Gastrocnemius medialis (tissue), 4 donors: Measurements from ENCODE around the gene TMA7. TPM values are rescaled to one million over a fixed set of nuclear protein-coding genes. Genes with fewer than 3 reads are reported as not detected.

ENCODE experiments used
- ATAC-seq, 2 donors: fragments of 150-250 bp; one replicate each; pipeline ENCODE4 v1.9.1; 2016
- DNase-seq, 2 donors: peaks; one replicate each; pipeline ENCODE4 v3.0.0-alpha.2; 2019
- H3K27ac ChIP-seq, 4 donors: fragments of 200-600 bp; sonication (generic); 1 replicate in 1 of 4; 2 replicates in 3 of 4; pipeline ENCODE4 v1.5.1; 2016 to 2018; ENCODE audit warnings: mild to moderate bottlenecking in 2 of 4, moderate library complexity in 1 of 4
- H3K27me3 ChIP-seq, 3 donors: fragments of 200-600 bp; sonication (generic) in 2 of 3; 1 replicate in 1 of 3; 2 replicates in 2 of 3; pipeline versions ENCODE4 v1.5.1 to v1.6.0; 2016 to 2019; ENCODE audit warnings: mild to moderate bottlenecking in 1 of 3, moderate library complexity in 1 of 3
- H3K36me3 ChIP-seq, 2 donors: fragments of 200-600 bp; sonication (generic) in 1 of 2; one replicate each; pipeline ENCODE4 v1.5.1; 2017 to 2018
- H3K4me1 ChIP-seq, 2 donors: fragments of 200-600 bp; sonication (generic) in 1 of 2; one replicate each; pipeline ENCODE4 v1.5.1; 2016 to 2017; ENCODE audit warnings: mild to moderate bottlenecking in 2 of 2
- H3K4me3 ChIP-seq, 4 donors: fragments of 200-600 bp; sonication (generic) in 3 of 4; 1 replicate in 1 of 4; 2 replicates in 3 of 4; pipeline ENCODE4 v1.5.1; 2016 to 2019; ENCODE audit warnings: mild to moderate bottlenecking in 2 of 4
- H3K9me3 ChIP-seq, 3 donors: fragments of 200-600 bp; sonication (generic) in 2 of 3; 1 replicate in 1 of 3; 2 replicates in 2 of 3; pipeline ENCODE4 v1.5.1; 2016 to 2019
- CTCF ChIP-seq, 5 experiments: fragments of 450-650 bp in 3 of 5; fragments of 200-600 bp in 2 of 5; sonication (generic) in 2 of 5; IDR thresholded peaks in 4 of 5; conservative IDR thresholded peaks in 1 of 5; 1 replicate in 4 of 5; 2 replicates in 1 of 5; pipeline ENCODE4 v1.5.1; 2016 to 2019; ENCODE audit warnings: antibody characterized with exemption in 5 of 5, mild to moderate bottlenecking in 3 of 5, moderate library complexity in 3 of 5
- POLR2A ChIP-seq, 2 donors: fragments of 450-650 bp; IDR thresholded peaks; one replicate each; pipeline ENCODE4 v1.6.1; 2017; ENCODE audit warnings: antibody characterized with exemption in 2 of 2, mild to moderate bottlenecking in 2 of 2, moderate library complexity in 2 of 2
- in situ Hi-C, 4 donors: fragments of 200-750 bp; cut with MboI; loops; one replicate each; pipeline versions ENCODE4 v1.15.0 to v1.8.0; 2017; ENCODE audit warnings: low sequenced_read_pairs in 4 of 4
- intact Hi-C: fragments of 100-400 bp; cut with DNase I; formaldehyde crosslinking; loops from one replicate; pipeline ENCODE4 v1.15.1; 2023; ENCODE audit warnings: low total_unique reads
- total RNA-seq, 4 donors: library from RNA; depleted of rRNA; stranded (reverse); fragments of >200 nt; gene quantifications; one replicate each; pipeline versions ENCODE4 v1.1.0 to v1.2.3, GENCODE V29; 2016

TMA7 gene
- total RNA-seq, 4 donors from 2014 or later = 202 to 353 (median 294) TPM

DNA sequence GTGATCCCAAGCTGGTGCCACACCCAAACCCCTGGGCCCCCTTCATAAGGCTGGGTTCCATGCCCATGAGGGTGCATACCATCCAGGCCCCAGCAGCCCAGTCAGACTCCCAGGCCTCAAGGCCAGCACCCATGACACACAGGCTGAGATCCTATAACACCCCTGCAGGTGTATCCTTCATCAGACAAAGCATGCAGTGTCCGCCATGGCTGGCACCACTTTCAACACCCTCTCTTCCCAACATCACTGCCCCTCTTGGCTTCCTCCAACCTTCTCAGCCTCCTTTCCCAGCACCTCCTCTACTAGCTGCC, 3.6 kb upstream of the TMA7 start:
- H3K27ac ChIP-seq = no peak overlapping the region
- no peaks in the 10 kb centered on the region for H3K9me3 ChIP-seq
- no peak overlapping the region for H3K4me3 ChIP-seq
- intact Hi-C loops = loop anchor here (1.0 to 5.0 kb wide), 3 partner anchors 35 to 204 kb away; no protein-coding TSS in a partner anchor
- H3K4me1 ChIP-seq = peaks cover 14 to 16% of the 10 kb centered on the region in 2 donors
- ATAC-seq (no peak), DNase-seq (no peak)
- in situ Hi-C loops = loop anchor here (5.0 to 10.0 kb wide), 4 partner anchors 34 to 164 kb away; no protein-coding TSS in a partner anchor
- no peaks in the 10 kb centered on the region for H3K27me3 ChIP-seq
- peaks cover 0 to 2% of the 10 kb centered on the region in 2 donors for H3K36me3 ChIP-seq
- TF ChIP-seq POLR2A (IDR thresholded peaks at IDR 0.05) (no peak), CTCF (IDR thresholded peaks at IDR 0.05 in 4 of 5, conservative IDR thresholded peaks at IDR 0.05 in 1 of 5) (no peak)

DNA sequence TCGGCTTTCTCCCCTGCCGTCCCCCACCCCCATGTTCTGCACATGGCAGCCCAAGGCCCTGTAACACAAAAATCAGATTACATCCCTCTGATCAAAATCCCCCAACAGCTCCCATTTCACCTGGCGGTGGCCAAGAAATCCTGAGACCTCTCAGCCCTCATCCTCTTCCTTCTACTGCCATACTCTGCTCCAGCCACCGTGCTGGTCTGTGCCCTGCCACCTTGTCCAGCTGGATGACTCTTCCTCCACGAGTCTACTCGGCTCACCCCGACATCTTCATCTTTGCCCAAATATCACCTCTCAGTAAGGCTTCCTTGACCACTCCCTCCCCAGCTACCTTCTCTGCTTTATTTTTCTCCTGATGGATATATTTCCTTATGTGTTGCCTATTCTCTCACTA, 3.2 kb upstream of the TMA7 start:
- in situ Hi-C loops (loop anchor here (5.0 to 10.0 kb wide), 4 partner anchors 35 to 165 kb away; no protein-coding TSS in a partner anchor), intact Hi-C loops (loop anchor here (1.0 to 5.0 kb wide), 3 partner anchors 36 to 205 kb away; no protein-coding TSS in a partner anchor)
- no peak overlapping the region for H3K27ac ChIP-seq
- peaks cover 0 to 6% of the 10 kb centered on the region in 2 donors for H3K36me3 ChIP-seq
- TF ChIP-seq CTCF (IDR thresholded peaks at IDR 0.05 in 4 of 5, conservative IDR thresholded peaks at IDR 0.05 in 1 of 5) = no peak
- TF ChIP-seq POLR2A (IDR thresholded peaks at IDR 0.05) = no peak
- DNase-seq = no peak
- ATAC-seq = no peak
- H3K4me1 ChIP-seq = peaks cover 18 to 21% of the 10 kb centered on the region in 2 donors
- H3K27me3 ChIP-seq = no peaks in the 10 kb centered on the region
- no peak overlapping the region for H3K4me3 ChIP-seq
- H3K9me3 ChIP-seq = no peaks in the 10 kb centered on the region

- in situ Hi-C loops (loop anchor here (5.0 to 10.0 kb wide), 4 partner anchors 36 to 166 kb away; no protein-coding TSS in a partner anchor), intact Hi-C loops (loop anchor here (5.0 kb wide), 1 partner anchor 206 kb away; no protein-coding TSS in a partner anchor)
- Histone ChIP-seq H3K4me1 (peaks cover 21 to 24% of the 10 kb centered on the region in 2 donors), H3K36me3 (peaks cover 0 to 9% of the 10 kb centered on the region in 2 donors), H3K27ac (no peak overlapping the region), H3K4me3 (no peak overlapping the region), H3K27me3 (no peaks in the 10 kb centered on the region), H3K9me3 (no peaks in the 10 kb centered on the region)
- TF ChIP-seq POLR2A (IDR thresholded peaks at IDR 0.05) (no peak), CTCF (IDR thresholded peaks at IDR 0.05 in 4 of 5, conservative IDR thresholded peaks at IDR 0.05 in 1 of 5) (no peak)
- no peak for ATAC-seq
- no peak for DNase-seq
These were observed 2.2 kb upstream of the TMA7 start for GRCh38 chr3:48437812-48438211.

DNA sequence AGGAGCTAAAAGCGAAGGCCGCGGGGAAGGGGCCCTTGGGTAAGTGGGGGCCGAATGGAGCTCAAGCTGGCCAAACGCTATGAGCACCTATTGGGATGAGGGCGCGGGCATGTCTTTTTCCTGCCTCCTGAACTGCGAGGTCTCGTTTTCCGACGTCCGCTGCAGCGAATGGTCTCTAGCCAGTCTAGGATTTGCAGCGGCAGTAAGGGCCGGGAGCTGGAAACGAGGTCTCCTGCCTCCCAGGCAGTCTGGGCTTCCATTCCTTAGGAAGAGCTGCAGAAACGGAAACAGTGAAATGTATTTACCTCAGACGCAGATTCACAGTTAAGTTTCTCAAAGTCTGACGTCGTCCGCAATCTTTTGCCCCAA, 517 bp downstream of the TMA7 start:
- DNase-seq (no peak), ATAC-seq (peak in 1 of 2 donors; percentile 12)
- H3K4me1 ChIP-seq = peaks cover 23 to 24% of the 10 kb centered on the region in 2 donors
- H3K36me3 ChIP-seq = peaks cover 0 to 26% of the 10 kb centered on the region in 2 donors
- no peaks in the 10 kb centered on the region for H3K9me3 ChIP-seq
- TF ChIP-seq POLR2A (IDR thresholded peaks at IDR 0.05) (no peak), CTCF (IDR thresholded peaks at IDR 0.05 in 4 of 5, conservative IDR thresholded peaks at IDR 0.05 in 1 of 5) (no peak)
- H3K27me3 ChIP-seq = no peaks in the 10 kb centered on the region
- intact Hi-C loops = loop anchor here (2.0 to 10.0 kb wide), 2 partner anchors 116 to 1276 kb away; partner anchors contain the start of genes PFKFB4 and SETD2
- peak overlapping the region; percentile 74 to 95 (median 92) for H3K4me3 ChIP-seq
- in situ Hi-C loops = no loop called here
- peak overlapping the region; percentile 85 to 96 (median 94) for H3K27ac ChIP-seq
